SK-N-MC (cell line): ENCODE data around the gene CIAO3.
"Not testable (repeated sequence)": the region's sequence is repeated elsewhere in the genome, so short reads cannot be mapped to it uniquely, and the experiment has no call there.

Experiments
- EZH2 ChIP-seq: fragments of 200-600 bp; sonication (generic); IDR thresholded peaks from one replicate; pipeline ENCODE4 v1.6.1; 2017; ENCODE audit warnings: antibody characterized with exemption
- FOXP2 ChIP-seq: optimal IDR thresholded peaks from 2 replicates; pipeline ENCODE3; 2011; ENCODE audit warnings: mild to moderate bottlenecking, moderate library complexity; ENCODE audit not compliant: insufficient read depth; ENCODE audit errors: extremely low read length, control extremely low read depth
- POLR2AphosphoS5 ChIP-seq: IDR thresholded peaks from 2 replicates; pipeline ENCODE4 v1.6.1; 2012; ENCODE audit warnings: mild to moderate bottlenecking, low read depth, low read length, borderline replicate concordance

GRCh38 chr16:691242-691641 lies 49.6 kb downstream of the CIAO3 start:
- TF ChIP-seq POLR2AphosphoS5, EZH2, FOXP2: not testable (repeated sequence)
